HG02870 (cell line): ENCODE results near the gene PTPRE.
A peak's percentile ranks its signal among the peaks of the same experiment; 100 is the strongest.

ENCODE experiments used
- ATAC-seq: cut with Tn5 transposase; IDR thresholded peaks from one replicate; pipeline ENCODE4 v1.9.1; 2021; ENCODE audit warnings: mild to moderate bottlenecking, moderate library complexity; ENCODE audit not compliant: unreplicated experiment

PTPRE gene

GRCh38 chr10:127906548-127907377 lies at the start of gene PTPRE:
TSS of gene PTPRE (plus strand) at chr10:127907103. CDS start at chr10:128040882, 133,779 bp downstream.
- ATAC-seq, result peak; percentile 64

- no peak for ATAC-seq
Observed at GRCh38 chr10:127860592-127860991, 46.3 kb upstream of the PTPRE start.

- no peak for ATAC-seq
Observed at GRCh38 chr10:127863231-127863825, 43.6 kb upstream of the PTPRE start.

GRCh38 chr10:127866276-127867013 lies 40.5 kb upstream of the PTPRE start:
- ATAC-seq, result no peak

- no peak for ATAC-seq
Observed at GRCh38 chr10:127867805-127868204, 39.1 kb upstream of the PTPRE start.

GRCh38 chr10:127869329-127869728 lies 37.6 kb upstream of the PTPRE start:
- ATAC-seq, result no peak

- no peak for ATAC-seq
Observed at GRCh38 chr10:127871631-127872010, 35.3 kb upstream of the PTPRE start.

- no peak for ATAC-seq
Observed at GRCh38 chr10:127872011-127872761, 34.7 kb upstream of the PTPRE start.

GRCh38 chr10:127872871-127873600 lies 33.9 kb upstream of the PTPRE start:
- ATAC-seq, result no peak

GRCh38 chr10:127873901-127874470 lies 32.9 kb upstream of the PTPRE start:
- ATAC-seq, result no peak

- peak; percentile 43 for ATAC-seq
Observed at GRCh38 chr10:127874671-127875448, 32.0 kb upstream of the PTPRE start.

GRCh38 chr10:127875449-127875765 lies 31.5 kb upstream of the PTPRE start:
- no peak for ATAC-seq

- ATAC-seq, result no peak
Observed at GRCh38 chr10:127875916-127876315, 31.0 kb upstream of the PTPRE start.

GRCh38 chr10:127877116-127877515 lies 29.8 kb upstream of the PTPRE start:
- ATAC-seq, result no peak

- ATAC-seq, result no peak
Observed at GRCh38 chr10:127877699-127878098, 29.2 kb upstream of the PTPRE start.

GRCh38 chr10:127878475-127879055 lies 28.3 kb upstream of the PTPRE start:
- ATAC-seq, result no peak

GRCh38 chr10:127880557-127880956 lies 26.3 kb upstream of the PTPRE start:
- ATAC-seq, result no peak

GRCh38 chr10:127881262-127881661 lies 25.6 kb upstream of the PTPRE start:
- ATAC-seq, result no peak

GRCh38 chr10:127882391-127882790 lies 24.5 kb upstream of the PTPRE start:
- ATAC-seq, result no peak
